Tibial nerve (tissue), 3 donors: ENCODE results near the gene LAMP2.

Experiments used
- CTCF ChIP-seq, 5 experiments: fragments of 200-600 bp in 3 of 5; fragments of 450-650 bp in 2 of 5; sonication (generic) in 3 of 5; IDR thresholded peaks; one replicate each; pipeline ENCODE4 v1.5.1; 2016 to 2019; ENCODE audit warnings: antibody characterized with exemption in 5 of 5, mild to moderate bottlenecking in 3 of 5, moderate library complexity in 2 of 5
- POLR2A ChIP-seq, 2 donors: fragments of 450-650 bp; IDR thresholded peaks; one replicate each; pipeline ENCODE4 v1.6.1; 2017; ENCODE audit warnings: antibody characterized with exemption in 2 of 2, mild to moderate bottlenecking in 2 of 2, moderate library complexity in 2 of 2

- peak in 1 of 2 donors; percentile 35 for TF ChIP-seq POLR2A (IDR thresholded peaks at IDR 0.05)
- peak; percentile 35 to 75 (median 61) for TF ChIP-seq CTCF (IDR thresholded peaks at IDR 0.05)
Measured at GRCh38 chrX:120485638-120486520, 16.8 kb upstream of the LAMP2 start.
